ENCODE data around the gene METRN. TPM values are rescaled to one million over a fixed set of nuclear protein-coding genes. Genes with fewer than 3 reads are reported as not detected.

METRN gene
- total RNA-seq = 50.7 to 62.3 TPM (median 58.5 TPM) in 3 replicates
- long read RNA-seq, transcript METRN-201 (3 exons, 915 nt) = minor isoform, 28 of 71 reads
- long read RNA-seq, transcript METRN-204 (4 exons, 3,325 nt) = major isoform, 29 of 71 reads
- long read RNA-seq, partial matches to known transcripts = 2 of 71 reads
- long read RNA-seq, other reads (novel, unspliced or antisense) = 10 of 71 reads

DNA sequence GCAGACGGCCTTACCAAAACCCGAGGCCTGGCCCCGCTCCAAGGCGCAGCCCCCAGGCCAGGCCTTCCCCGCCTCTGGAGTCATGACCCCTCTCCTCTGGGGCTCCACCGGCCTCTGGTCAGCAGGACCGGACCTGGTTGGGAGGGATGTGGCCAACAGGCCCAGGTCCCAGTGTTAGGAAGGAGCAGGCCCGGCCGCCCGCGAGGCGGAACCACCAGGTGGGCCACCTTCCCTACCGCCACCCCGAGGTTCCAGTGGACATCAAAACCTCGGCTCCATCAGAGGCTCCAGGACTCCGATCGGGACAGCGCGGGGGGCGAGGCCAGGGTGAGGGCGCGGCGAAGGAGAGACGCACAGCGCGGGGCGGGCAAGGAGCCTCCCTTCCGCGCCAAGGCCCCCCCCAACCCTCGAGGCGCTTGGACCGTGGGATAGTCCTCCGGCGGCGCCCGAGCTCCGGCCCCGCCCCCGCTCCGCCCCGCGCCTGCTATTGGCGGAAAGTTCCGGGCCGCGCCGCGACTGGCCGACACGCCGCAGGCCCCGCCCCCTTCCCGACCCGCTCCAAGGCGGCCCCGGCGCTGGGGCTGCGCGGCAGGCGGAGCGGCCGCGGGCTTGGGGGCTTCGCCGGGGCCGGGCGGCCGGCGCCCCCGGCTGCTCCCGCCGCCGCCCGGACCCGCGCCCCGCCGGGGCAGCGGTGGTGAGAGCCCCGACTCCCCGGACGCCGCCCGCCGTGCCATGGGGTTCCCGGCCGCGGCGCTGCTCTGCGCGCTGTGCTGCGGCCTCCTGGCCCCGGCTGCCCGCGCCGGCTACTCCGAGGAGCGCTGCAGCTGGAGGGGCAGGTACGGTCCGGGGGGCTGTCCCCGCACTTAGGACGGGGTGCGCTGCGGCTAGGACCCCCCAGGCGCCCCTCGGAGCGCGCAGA lies at the start of gene METRN:
Gene METRN (plus strand): TSS at position 561 of the 919 bp plus-strand sequence. CDS start 172 bp downstream, at position 733.
- TF ChIP-seq, protein P1, sequence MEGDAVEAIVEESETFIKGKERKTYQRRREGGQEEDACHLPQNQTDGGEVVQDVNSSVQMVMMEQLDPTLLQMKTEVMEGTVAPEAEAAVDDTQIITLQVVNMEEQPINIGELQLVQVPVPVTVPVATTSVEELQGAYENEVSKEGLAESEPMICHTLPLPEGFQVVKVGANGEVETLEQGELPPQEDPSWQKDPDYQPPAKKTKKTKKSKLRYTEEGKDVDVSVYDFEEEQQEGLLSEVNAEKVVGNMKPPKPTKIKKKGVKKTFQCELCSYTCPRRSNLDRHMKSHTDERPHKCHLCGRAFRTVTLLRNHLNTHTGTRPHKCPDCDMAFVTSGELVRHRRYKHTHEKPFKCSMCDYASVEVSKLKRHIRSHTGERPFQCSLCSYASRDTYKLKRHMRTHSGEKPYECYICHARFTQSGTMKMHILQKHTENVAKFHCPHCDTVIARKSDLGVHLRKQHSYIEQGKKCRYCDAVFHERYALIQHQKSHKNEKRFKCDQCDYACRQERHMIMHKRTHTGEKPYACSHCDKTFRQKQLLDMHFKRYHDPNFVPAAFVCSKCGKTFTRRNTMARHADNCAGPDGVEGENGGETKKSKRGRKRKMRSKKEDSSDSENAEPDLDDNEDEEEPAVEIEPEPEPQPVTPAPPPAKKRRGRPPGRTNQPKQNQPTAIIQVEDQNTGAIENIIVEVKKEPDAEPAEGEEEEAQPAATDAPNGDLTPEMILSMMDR (IDR thresholded peaks at IDR 0.05) = peak; percentile 7
- peaks cover 23% of the 10 kb centered on the region for H3K4me1 Mint-ChIP-seq (ENCODE audit: low read depth)
- DNase-seq (ENCODE audit: low spot score) = no peak
- peak within 1 kb of the TSS; percentile 17 for H3K27ac Mint-ChIP-seq (ENCODE audit: unreplicated experiment)
- no peaks in the 10 kb centered on the region for H3K36me3 Mint-ChIP-seq (ENCODE audit: low read depth)
- H3K4me3 Mint-ChIP-seq (ENCODE audit: unreplicated experiment) = peak within 1 kb of the TSS; percentile 70
- H3K27me3 Mint-ChIP-seq (ENCODE audit: low read depth) = peaks cover 1% of the 10 kb centered on the region
- no peaks in the 10 kb centered on the region for H3K9me3 Mint-ChIP-seq (ENCODE audit: low read depth)

DNA sequence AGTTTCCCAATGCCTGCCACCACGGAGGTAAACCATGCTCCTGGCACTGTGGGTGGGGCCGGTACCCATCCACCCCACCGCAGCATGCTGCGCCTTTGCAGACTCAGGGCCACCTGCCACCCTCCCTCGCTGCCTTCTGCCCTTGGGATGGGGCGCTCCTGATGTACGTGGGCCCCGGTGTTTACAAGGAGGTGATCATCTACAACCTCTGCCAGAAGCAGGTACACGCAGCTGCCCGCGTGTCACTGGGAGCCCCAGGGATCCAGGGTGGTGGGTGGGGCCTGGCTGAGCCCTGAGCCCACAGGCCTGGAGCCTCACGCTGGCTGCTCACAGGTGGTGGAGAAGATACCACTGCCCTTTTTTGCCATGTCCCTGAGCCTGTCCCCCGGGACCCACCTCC lies 48.3 kb upstream of the METRN start:
- TF ChIP-seq, protein P1 (IDR thresholded peaks at IDR 0.05) = no peak
- Mint-ChIP-seq H3K27ac (ENCODE audit: unreplicated experiment) (no peak overlapping the region), H3K36me3 (ENCODE audit: low read depth) (no peaks in the 10 kb centered on the region), H3K9me3 (ENCODE audit: low read depth) (no peaks in the 10 kb centered on the region), H3K4me3 (ENCODE audit: unreplicated experiment) (no peak overlapping the region), H3K27me3 (ENCODE audit: low read depth) (no peaks in the 10 kb centered on the region), H3K4me1 (ENCODE audit: low read depth) (peaks cover 8% of the 10 kb centered on the region)
- no peak for DNase-seq (ENCODE audit: low spot score)

GRCh38 chr16:667113-667779 lies 47.7 kb upstream of the METRN start:
- Mint-ChIP-seq H3K9me3 (ENCODE audit: low read depth) (no peaks in the 10 kb centered on the region), H3K27ac (ENCODE audit: unreplicated experiment) (peak overlapping the region; percentile 81), H3K36me3 (ENCODE audit: low read depth) (no peaks in the 10 kb centered on the region), H3K27me3 (ENCODE audit: low read depth) (no peaks in the 10 kb centered on the region), H3K4me1 (ENCODE audit: low read depth) (peaks cover 8% of the 10 kb centered on the region), H3K4me3 (ENCODE audit: unreplicated experiment) (no peak overlapping the region)
- TF ChIP-seq, protein P1 (IDR thresholded peaks at IDR 0.05) = no peak
- DNase-seq (ENCODE audit: low spot score) = no peak

DNA sequence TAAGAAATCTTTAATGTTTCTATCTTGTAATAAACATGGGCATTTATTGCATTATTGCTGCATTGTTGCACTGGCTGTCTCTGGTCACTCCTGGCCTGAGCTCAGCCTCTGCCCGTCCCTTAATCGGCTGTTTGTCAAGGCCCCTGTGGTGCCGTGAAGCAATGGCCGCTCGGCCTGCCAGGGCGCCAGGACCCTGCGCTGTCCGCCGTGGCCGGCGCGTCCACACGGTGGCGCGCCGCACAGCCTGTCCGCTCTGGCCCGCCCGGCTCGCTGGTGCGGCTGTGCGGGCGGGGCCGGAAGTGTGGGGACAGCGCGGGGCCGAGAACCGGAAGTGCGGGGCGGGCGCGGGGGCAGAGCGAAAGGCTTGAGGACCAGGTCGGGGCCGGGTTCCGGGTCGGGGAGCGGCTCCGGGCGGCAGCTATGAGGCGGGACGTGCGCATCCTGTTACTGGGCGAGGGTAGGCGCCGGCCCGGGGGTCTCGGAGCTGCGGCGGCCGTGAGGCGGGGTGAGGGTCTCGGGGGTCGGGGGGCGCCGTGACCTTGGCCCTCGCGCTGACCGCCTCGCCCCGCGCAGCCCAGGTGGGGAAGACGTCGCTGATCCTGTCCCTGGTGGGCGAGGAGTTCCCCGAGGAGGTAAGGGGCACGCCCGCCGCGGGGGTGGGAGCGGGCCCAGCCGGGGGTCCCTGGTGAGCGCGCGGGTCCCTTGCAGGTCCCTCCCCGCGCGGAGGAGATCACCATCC lies 47.0 kb upstream of the METRN start, which contains the start of gene RHOT2:
Gene RHOT2 (plus strand): TSS at position 353 of the 739 bp plus-strand sequence. CDS start 68 bp downstream, at position 421.
- DNase-seq (ENCODE audit: low spot score) = no peak
- Mint-ChIP-seq H3K27ac (ENCODE audit: unreplicated experiment) (peak within 1 kb of the TSS; percentile 81), H3K27me3 (ENCODE audit: low read depth) (no peaks in the 10 kb centered on the region), H3K9me3 (ENCODE audit: low read depth) (no peaks in the 10 kb centered on the region), H3K36me3 (ENCODE audit: low read depth) (peaks cover 1% of the 10 kb centered on the region), H3K4me3 (ENCODE audit: unreplicated experiment) (peak within 1 kb of the TSS; percentile 76), H3K4me1 (ENCODE audit: low read depth) (peaks cover 8% of the 10 kb centered on the region)
- TF ChIP-seq, protein P1 (IDR thresholded peaks at IDR 0.05) = peak; percentile 87
